Type B pancreatic cell (in vitro differentiated cells): ENCODE results near the gene ALOXE3. TPM values are rescaled to one million over a fixed set of nuclear protein-coding genes. Genes with fewer than 3 reads are reported as not detected.

Experiments
- DNase-seq: peaks from one replicate; pipeline ENCODE4 v3.0.0; 2021; ENCODE audit warnings: mixed read lengths; ENCODE audit not compliant: unreplicated experiment; ENCODE audit errors: extremely low spot score
- H3K27ac Mint-ChIP-seq: 2 replicates; pipeline ENCODE4 v1.8.0; 2021; ENCODE audit warnings: mild to moderate bottlenecking, mixed read lengths
- H3K27me3 Mint-ChIP-seq: 2 replicates; pipeline ENCODE4 v1.8.0; 2021; ENCODE audit warnings: mixed read lengths
- H3K36me3 Mint-ChIP-seq: 2 replicates; pipeline ENCODE4 v1.8.0; 2021; ENCODE audit warnings: mixed read lengths
- H3K4me1 Mint-ChIP-seq: one replicate; pipeline ENCODE4 v1.8.0; 2021; ENCODE audit warnings: mixed read lengths; ENCODE audit not compliant: unreplicated experiment
- H3K4me3 Mint-ChIP-seq: 2 replicates; pipeline ENCODE4 v1.8.0; 2021; ENCODE audit warnings: mild to moderate bottlenecking, mixed read lengths
- H3K9me3 Mint-ChIP-seq: 2 replicates; pipeline ENCODE4 v1.8.0; 2021; ENCODE audit warnings: mixed read lengths
- total RNA-seq: library from RNA; stranded (reverse); gene quantifications from 2 replicates; pipeline ENCODE4 v1.2.1, GENCODE V29; 2021; ENCODE audit warnings: low replicate concordance
- TF ChIP-seq, protein P1 (sequence below): fragments of 200-600 bp; sonication (generic); conservative IDR thresholded peaks from 2 replicates; pipeline ENCODE4 v1.5.0; 2021; ENCODE audit warnings: antibody characterized with exemption, mild to moderate bottlenecking

ALOXE3 gene
- total RNA-seq, 1 donor from 2014 or later: not detected

- no peaks in the 10 kb centered on the region for H3K9me3 Mint-ChIP-seq
- DNase-seq: no peak
- no peaks in the 10 kb centered on the region for H3K4me1 Mint-ChIP-seq
- TF ChIP-seq, protein P1, sequence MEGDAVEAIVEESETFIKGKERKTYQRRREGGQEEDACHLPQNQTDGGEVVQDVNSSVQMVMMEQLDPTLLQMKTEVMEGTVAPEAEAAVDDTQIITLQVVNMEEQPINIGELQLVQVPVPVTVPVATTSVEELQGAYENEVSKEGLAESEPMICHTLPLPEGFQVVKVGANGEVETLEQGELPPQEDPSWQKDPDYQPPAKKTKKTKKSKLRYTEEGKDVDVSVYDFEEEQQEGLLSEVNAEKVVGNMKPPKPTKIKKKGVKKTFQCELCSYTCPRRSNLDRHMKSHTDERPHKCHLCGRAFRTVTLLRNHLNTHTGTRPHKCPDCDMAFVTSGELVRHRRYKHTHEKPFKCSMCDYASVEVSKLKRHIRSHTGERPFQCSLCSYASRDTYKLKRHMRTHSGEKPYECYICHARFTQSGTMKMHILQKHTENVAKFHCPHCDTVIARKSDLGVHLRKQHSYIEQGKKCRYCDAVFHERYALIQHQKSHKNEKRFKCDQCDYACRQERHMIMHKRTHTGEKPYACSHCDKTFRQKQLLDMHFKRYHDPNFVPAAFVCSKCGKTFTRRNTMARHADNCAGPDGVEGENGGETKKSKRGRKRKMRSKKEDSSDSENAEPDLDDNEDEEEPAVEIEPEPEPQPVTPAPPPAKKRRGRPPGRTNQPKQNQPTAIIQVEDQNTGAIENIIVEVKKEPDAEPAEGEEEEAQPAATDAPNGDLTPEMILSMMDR: no peak
- no peaks in the 10 kb centered on the region for H3K27me3 Mint-ChIP-seq
- H3K36me3 Mint-ChIP-seq: no peaks in the 10 kb centered on the region
- no peak overlapping the region for H3K4me3 Mint-ChIP-seq
- no peak overlapping the region for H3K27ac Mint-ChIP-seq
Observed at GRCh38 chr17:8144401-8145231, 26.3 kb upstream of the ALOXE3 start.

DNA sequence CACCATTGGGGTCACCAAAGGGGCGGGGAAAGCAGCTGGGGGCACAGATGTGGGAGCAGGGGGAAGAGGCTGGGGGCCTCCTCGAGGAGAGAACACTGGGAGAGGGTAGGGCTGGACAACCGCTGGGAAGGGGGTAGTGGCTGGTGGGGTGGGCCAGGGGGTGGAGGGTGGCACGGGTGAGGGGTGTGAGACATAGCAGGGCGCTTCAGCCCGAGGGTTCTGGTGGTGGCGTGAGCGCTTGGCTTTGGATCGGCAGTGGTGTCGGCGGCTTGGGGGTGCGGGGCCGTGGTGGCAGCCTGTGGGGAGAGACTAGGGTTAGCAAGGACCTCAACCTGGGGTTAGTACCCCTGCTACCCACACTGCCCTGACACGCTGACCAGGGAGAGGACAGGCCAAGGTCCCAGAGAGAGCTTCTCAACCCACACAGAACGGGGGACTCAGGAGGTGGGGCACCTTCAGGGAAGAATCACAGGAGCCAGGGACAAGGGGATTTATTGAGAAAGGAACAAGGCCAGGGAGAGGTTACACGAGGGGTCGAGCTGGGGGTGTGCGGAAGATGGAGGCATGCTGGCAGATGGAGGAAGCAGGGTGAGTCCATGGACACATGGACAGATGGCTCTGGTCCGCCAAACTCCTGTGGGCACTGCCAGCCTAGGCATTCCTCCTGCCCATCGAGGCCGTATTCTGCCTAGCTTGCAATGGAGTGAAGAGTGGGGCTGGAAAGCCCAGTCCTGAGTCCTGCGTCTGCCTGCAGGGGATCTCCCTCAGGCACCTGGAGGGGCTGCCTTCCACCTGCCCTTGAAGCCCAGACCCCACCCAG lies 25.5 kb upstream of the ALOXE3 start:
- no peak overlapping the region for H3K4me3 Mint-ChIP-seq
- H3K4me1 Mint-ChIP-seq: no peaks in the 10 kb centered on the region
- TF ChIP-seq, protein P1: no peak
- H3K27ac Mint-ChIP-seq: no peak overlapping the region
- H3K27me3 Mint-ChIP-seq: no peaks in the 10 kb centered on the region
- no peaks in the 10 kb centered on the region for H3K9me3 Mint-ChIP-seq
- DNase-seq: peak; percentile 64
- no peaks in the 10 kb centered on the region for H3K36me3 Mint-ChIP-seq

DNA sequence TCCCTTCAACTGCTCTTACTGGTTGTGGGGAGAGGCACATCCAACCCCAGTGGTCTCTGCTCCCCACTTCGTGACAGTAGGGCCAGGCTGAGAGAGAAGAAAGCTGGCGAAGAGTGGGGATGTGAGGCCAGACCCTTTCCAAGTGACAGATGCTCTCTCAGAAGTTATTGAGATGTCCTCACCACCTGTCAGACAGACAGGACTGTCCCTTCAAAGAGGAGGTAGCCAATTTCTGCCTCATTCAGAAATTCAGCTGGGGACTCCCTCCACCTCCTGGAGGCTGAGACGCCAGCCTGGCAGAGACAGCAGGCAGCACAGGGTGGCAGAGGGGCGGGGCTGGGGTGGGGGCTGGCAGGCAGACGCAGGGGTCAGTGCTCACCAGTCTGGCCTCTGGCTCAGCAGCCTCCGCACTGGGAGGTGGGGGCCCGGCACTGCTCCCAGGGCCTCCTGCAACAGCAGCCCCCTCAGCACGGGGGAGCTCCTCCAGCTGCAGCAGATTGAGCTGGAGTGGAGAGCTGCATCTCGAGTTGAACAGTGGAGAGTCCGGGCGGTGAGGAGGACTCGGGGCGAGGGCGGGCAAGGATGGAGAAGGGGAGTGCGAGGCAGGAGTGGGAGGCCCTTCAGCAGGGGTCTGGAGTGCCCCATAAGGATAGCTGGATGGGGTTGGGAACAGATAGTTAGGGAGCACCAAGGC lies 24.7 kb upstream of the ALOXE3 start:
- no peaks in the 10 kb centered on the region for H3K27me3 Mint-ChIP-seq
- no peaks in the 10 kb centered on the region for H3K4me1 Mint-ChIP-seq
- no peaks in the 10 kb centered on the region for H3K9me3 Mint-ChIP-seq
- DNase-seq: peak; percentile 65
- no peak overlapping the region for H3K27ac Mint-ChIP-seq
- no peaks in the 10 kb centered on the region for H3K36me3 Mint-ChIP-seq
- TF ChIP-seq, protein P1: no peak
- H3K4me3 Mint-ChIP-seq: no peak overlapping the region

- no peak overlapping the region for H3K27ac Mint-ChIP-seq
- H3K4me1 Mint-ChIP-seq: no peaks in the 10 kb centered on the region
- no peaks in the 10 kb centered on the region for H3K27me3 Mint-ChIP-seq
- TF ChIP-seq, protein P1: no peak
- H3K36me3 Mint-ChIP-seq: no peaks in the 10 kb centered on the region
- no peaks in the 10 kb centered on the region for H3K9me3 Mint-ChIP-seq
- no peak overlapping the region for H3K4me3 Mint-ChIP-seq
- DNase-seq: no peak
Observed at GRCh38 chr17:8142158-8142886, 24.0 kb upstream of the ALOXE3 start.

- Mint-ChIP-seq H3K27ac (no peak overlapping the region), H3K36me3 (no peaks in the 10 kb centered on the region), H3K4me1 (no peaks in the 10 kb centered on the region), H3K9me3 (no peaks in the 10 kb centered on the region), H3K27me3 (no peaks in the 10 kb centered on the region), H3K4me3 (no peak overlapping the region)
- TF ChIP-seq, protein P1: no peak
- no peak for DNase-seq
Observed at GRCh38 chr17:8141741-8142140, 23.4 kb upstream of the ALOXE3 start.
